ENCODE measurements around the gene ZC3H7A. TPM values are rescaled to one million over a fixed set of nuclear protein-coding genes. Genes with fewer than 3 reads are reported as not detected.

Gene ZC3H7A
- total RNA-seq, 2 experiments from 2014 or later: 65.1 to 75.5 TPM

DNA sequence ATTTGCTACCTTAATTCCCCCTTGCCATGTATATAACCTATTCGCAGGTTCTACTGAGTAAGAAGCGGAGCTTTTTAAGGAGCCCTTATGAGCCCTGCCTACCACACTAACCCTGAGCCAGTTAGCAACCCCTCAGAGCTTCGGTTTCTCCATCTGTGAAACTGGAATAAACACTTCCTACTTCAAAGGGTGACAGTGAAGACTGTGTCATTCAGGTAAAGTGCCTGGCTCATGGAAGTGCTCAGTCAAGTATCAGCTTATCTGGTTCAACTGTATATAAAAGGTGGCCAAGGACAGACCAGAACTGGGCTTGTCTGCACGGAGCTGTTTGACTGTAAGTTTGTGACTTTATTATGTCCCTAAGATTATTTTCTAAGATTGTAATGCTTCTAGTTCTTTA is 85.4 kb downstream of the ZC3H7A start:
- peaks cover 19% of the 10 kb centered on the region for H3K36me3 Mint-ChIP-seq
- H3K4me3 Mint-ChIP-seq: no peak overlapping the region
- no peak for DNase-seq
- H3K4me1 Mint-ChIP-seq (ENCODE audit: low read depth): peaks cover 7% of the 10 kb centered on the region
- CTCF ChIA-PET: interaction anchor here (1.0 to 3.2 kb wide), 5 partner anchors 59 to 316 kb away, joined by 3 to 14 read pairs (median 5); no protein-coding TSS in a partner anchor
- POLR2A ChIA-PET: no interaction called here
- no peaks in the 10 kb centered on the region for H3K27me3 Mint-ChIP-seq
- intact Hi-C loops (cut with micrococcal nuclease): loop anchor here (10.0 kb wide), 1 partner anchor 307 kb away; no protein-coding TSS in a partner anchor
- H3K27ac Mint-ChIP-seq: no peak overlapping the region
- no peaks in the 10 kb centered on the region for H3K9me3 Mint-ChIP-seq

- intact Hi-C loops (cut with micrococcal nuclease): no loop called here
- peaks cover 13% of the 10 kb centered on the region for H3K36me3 Mint-ChIP-seq
- CTCF ChIA-PET: interaction anchor here (1.0 to 1.4 kb wide), 3 partner anchors 177 to 360 kb away, joined by 3 to 4 read pairs (median 4); no protein-coding TSS in a partner anchor
Observed at GRCh38 chr16:11708421-11708820, 88.6 kb downstream of the ZC3H7A start.

GRCh38 chr16:11707679-11708197 is 89.3 kb downstream of the ZC3H7A start:
- Mint-ChIP-seq H3K36me3 (peaks cover 13% of the 10 kb centered on the region), H3K4me1 (ENCODE audit: low read depth) (peaks cover 5% of the 10 kb centered on the region)

More at GRCh38 chr16:11708421-11708820, 88.6 kb downstream of the ZC3H7A start:
- Mint-ChIP-seq H3K9me3 (no peaks in the 10 kb centered on the region), H3K4me3 (no peak overlapping the region), H3K4me1 (ENCODE audit: low read depth) (peaks cover 3% of the 10 kb centered on the region), H3K27me3 (no peaks in the 10 kb centered on the region), H3K27ac (no peak overlapping the region)
- POLR2A ChIA-PET: interaction anchor here (1.0 to 1.3 kb wide), 2 partner anchors 10 to 11 kb away, joined by 3 read pairs; no protein-coding TSS in a partner anchor
- no peak for DNase-seq

GRCh38 chr16:11706180-11706742 is 90.8 kb downstream of the ZC3H7A start:
- CTCF ChIA-PET: interaction anchor here (1.0 to 3.5 kb wide), 2 partner anchors 8 to 174 kb away, joined by 3 to 12 read pairs; no protein-coding TSS in a partner anchor
- no peaks in the 10 kb centered on the region for H3K9me3 Mint-ChIP-seq
- POLR2A ChIA-PET: no interaction called here

More at GRCh38 chr16:11707679-11708197, 89.3 kb downstream of the ZC3H7A start:
- intact Hi-C loops (cut with micrococcal nuclease): no loop called here
- no peak overlapping the region for H3K4me3 Mint-ChIP-seq
- no peak for DNase-seq
- POLR2A ChIA-PET: interaction anchor here (1.0 to 1.3 kb wide), 2 partner anchors 10 to 11 kb away, joined by 3 read pairs; no protein-coding TSS in a partner anchor
- CTCF ChIA-PET: interaction anchor here (1.0 to 1.4 kb wide), 3 partner anchors 176 to 360 kb away, joined by 3 to 4 read pairs (median 4); no protein-coding TSS in a partner anchor
- no peak overlapping the region for H3K27ac Mint-ChIP-seq
- no peaks in the 10 kb centered on the region for H3K9me3 Mint-ChIP-seq
- H3K27me3 Mint-ChIP-seq: no peaks in the 10 kb centered on the region

GRCh38 chr16:11705311-11706025 is 91.6 kb downstream of the ZC3H7A start:
- Mint-ChIP-seq H3K4me3 (no peak overlapping the region), H3K27me3 (no peaks in the 10 kb centered on the region), H3K9me3 (no peaks in the 10 kb centered on the region), H3K4me1 (ENCODE audit: low read depth) (peaks cover 13% of the 10 kb centered on the region), H3K36me3 (peaks cover 19% of the 10 kb centered on the region), H3K27ac (no peak overlapping the region)
- DNase-seq: no peak
- POLR2A ChIA-PET: no interaction called here
- intact Hi-C loops (cut with micrococcal nuclease): no loop called here
- CTCF ChIA-PET: interaction anchor here (1.0 to 3.5 kb wide), 2 partner anchors 9 to 173 kb away, joined by 3 to 12 read pairs; no protein-coding TSS in a partner anchor

More at GRCh38 chr16:11706180-11706742, 90.8 kb downstream of the ZC3H7A start:
- intact Hi-C loops (cut with micrococcal nuclease): no loop called here
- peaks cover 15% of the 10 kb centered on the region for H3K36me3 Mint-ChIP-seq
- no peak for DNase-seq
- peaks cover 10% of the 10 kb centered on the region for H3K4me1 Mint-ChIP-seq (ENCODE audit: low read depth)
- H3K27me3 Mint-ChIP-seq: no peaks in the 10 kb centered on the region
- no peak overlapping the region for H3K27ac Mint-ChIP-seq
- H3K4me3 Mint-ChIP-seq: no peak overlapping the region

Other genes starting within 250 kb of the ZC3H7A start
- 100 to 1,000 TPM; 130 to 134 TPM for gene LITAF, start 210.3 kb downstream of the ZC3H7A start, total RNA-seq
- gene SNN, start 128.8 kb downstream of the ZC3H7A start, total RNA-seq: 1 to 10 TPM; 9.1 TPM
- 10 to 100 TPM; 28.4 to 29.9 TPM for gene TXNDC11, start 54.4 kb downstream of the ZC3H7A start, total RNA-seq
- gene RSL1D1, start 54.3 kb upstream of the ZC3H7A start, total RNA-seq: 100 to 1,000 TPM; 287 to 296 TPM
- gene GSPT1, start 118.7 kb upstream of the ZC3H7A start, total RNA-seq: 100 to 1,000 TPM; 185 to 190 TPM
- gene NPIPB2, start 144.8 kb upstream of the ZC3H7A start, total RNA-seq: 1 to 10 TPM; 6.3 to 7.6 TPM
- not detected for gene TNFRSF17, start 168.0 kb upstream of the ZC3H7A start, total RNA-seq
- 1 to 10 TPM; 6.4 to 8.0 TPM for gene SNX29, start 179.5 kb upstream of the ZC3H7A start, total RNA-seq

All from activated CD4-positive, alpha-beta memory T cell treated with anti-CD3 and anti-CD28 coated beads for 36 hours (primary cell).